ENCODE results near the gene EIF4E3. TPM values are rescaled to one million over a fixed set of nuclear protein-coding genes. Genes with fewer than 3 reads are reported as not detected.

EIF4E3 gene
- polyA plus RNA-seq, 1 of the 3 experiments (the other 2 are of a cell fraction) = 0.67 TPM

DNA sequence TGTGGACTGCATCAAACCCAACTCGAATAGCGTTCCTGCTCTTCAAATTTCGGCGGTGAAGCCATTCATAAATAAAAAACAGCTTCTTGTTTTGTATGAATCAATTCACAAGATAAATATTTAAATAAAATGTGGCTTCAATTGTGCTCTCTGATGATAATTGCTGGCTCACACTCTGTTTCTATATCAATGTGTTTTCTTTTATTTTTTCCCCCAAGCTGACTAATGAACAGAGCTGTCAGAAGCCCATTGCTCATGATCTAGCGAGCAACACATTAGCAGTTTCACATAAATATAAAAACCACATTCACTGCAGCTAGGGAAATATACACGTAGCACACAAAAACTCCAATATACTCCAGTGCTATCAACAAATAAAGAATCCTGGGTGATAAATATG, 96.7 kb downstream of the EIF4E3 start:
- no peak overlapping the region for H3K9ac ChIP-seq
- CTCF ChIA-PET = no interaction called here
- TF ChIP-seq RFX5 (IDR thresholded peaks at IDR 0.05; ENCODE audit: low read length) = no peak
- TF ChIP-seq RXRA (IDR thresholded peaks at IDR 0.05; ENCODE audit: borderline replicate concordance, low read depth) = no peak
- no peak for TF ChIP-seq TCF12 (IDR thresholded peaks at IDR 0.05)
- TF ChIP-seq MEF2A (IDR thresholded peaks at IDR 0.05; ENCODE audit: borderline replicate concordance, low read depth) = no peak
- TF ChIP-seq MXI1 (IDR thresholded peaks at IDR 0.05; ENCODE audit: low read depth, low read length) = no peak
- TF ChIP-seq, protein P1, sequence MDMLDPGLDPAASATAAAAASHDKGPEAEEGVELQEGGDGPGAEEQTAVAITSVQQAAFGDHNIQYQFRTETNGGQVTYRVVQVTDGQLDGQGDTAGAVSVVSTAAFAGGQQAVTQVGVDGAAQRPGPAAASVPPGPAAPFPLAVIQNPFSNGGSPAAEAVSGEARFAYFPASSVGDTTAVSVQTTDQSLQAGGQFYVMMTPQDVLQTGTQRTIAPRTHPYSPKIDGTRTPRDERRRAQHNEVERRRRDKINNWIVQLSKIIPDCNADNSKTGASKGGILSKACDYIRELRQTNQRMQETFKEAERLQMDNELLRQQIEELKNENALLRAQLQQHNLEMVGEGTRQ (IDR thresholded peaks at IDR 0.05; ENCODE audit: borderline replicate concordance, low read depth, low read length) = no peak
- no peak for TF ChIP-seq EZH2phosphoT487 (IDR thresholded peaks at IDR 0.05; ENCODE audit: borderline replicate concordance, low read depth)
- TF ChIP-seq POLR2AphosphoS5 (IDR thresholded peaks at IDR 0.05; ENCODE audit: low read depth, low read length) = no peak
- TF ChIP-seq, protein P2, sequence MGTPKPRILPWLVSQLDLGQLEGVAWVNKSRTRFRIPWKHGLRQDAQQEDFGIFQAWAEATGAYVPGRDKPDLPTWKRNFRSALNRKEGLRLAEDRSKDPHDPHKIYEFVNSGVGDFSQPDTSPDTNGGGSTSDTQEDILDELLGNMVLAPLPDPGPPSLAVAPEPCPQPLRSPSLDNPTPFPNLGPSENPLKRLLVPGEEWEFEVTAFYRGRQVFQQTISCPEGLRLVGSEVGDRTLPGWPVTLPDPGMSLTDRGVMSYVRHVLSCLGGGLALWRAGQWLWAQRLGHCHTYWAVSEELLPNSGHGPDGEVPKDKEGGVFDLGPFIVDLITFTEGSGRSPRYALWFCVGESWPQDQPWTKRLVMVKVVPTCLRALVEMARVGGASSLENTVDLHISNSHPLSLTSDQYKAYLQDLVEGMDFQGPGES (IDR thresholded peaks at IDR 0.05; ENCODE audit: low read depth, low read length) = no peak
- no peak for TF ChIP-seq EP300 (IDR thresholded peaks at IDR 0.05; ENCODE audit: borderline replicate concordance in 1 of 2, low read depth in 1 of 2, low read length in 1 of 2)
- TF ChIP-seq, protein P3, sequence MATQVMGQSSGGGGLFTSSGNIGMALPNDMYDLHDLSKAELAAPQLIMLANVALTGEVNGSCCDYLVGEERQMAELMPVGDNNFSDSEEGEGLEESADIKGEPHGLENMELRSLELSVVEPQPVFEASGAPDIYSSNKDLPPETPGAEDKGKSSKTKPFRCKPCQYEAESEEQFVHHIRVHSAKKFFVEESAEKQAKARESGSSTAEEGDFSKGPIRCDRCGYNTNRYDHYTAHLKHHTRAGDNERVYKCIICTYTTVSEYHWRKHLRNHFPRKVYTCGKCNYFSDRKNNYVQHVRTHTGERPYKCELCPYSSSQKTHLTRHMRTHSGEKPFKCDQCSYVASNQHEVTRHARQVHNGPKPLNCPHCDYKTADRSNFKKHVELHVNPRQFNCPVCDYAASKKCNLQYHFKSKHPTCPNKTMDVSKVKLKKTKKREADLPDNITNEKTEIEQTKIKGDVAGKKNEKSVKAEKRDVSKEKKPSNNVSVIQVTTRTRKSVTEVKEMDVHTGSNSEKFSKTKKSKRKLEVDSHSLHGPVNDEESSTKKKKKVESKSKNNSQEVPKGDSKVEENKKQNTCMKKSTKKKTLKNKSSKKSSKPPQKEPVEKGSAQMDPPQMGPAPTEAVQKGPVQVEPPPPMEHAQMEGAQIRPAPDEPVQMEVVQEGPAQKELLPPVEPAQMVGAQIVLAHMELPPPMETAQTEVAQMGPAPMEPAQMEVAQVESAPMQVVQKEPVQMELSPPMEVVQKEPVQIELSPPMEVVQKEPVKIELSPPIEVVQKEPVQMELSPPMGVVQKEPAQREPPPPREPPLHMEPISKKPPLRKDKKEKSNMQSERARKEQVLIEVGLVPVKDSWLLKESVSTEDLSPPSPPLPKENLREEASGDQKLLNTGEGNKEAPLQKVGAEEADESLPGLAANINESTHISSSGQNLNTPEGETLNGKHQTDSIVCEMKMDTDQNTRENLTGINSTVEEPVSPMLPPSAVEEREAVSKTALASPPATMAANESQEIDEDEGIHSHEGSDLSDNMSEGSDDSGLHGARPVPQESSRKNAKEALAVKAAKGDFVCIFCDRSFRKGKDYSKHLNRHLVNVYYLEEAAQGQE (IDR thresholded peaks at IDR 0.05; ENCODE audit: low read depth, low read length) = no peak
- no peak for TF ChIP-seq CHD2 (IDR thresholded peaks at IDR 0.05; ENCODE audit: low read length, partially characterized antibody)
- no peak for TF ChIP-seq RCOR1 (IDR thresholded peaks at IDR 0.05; ENCODE audit: low read length)
- no peak for TF ChIP-seq RAD21 (IDR thresholded peaks at IDR 0.05; ENCODE audit: low read length)
- no peak for TF ChIP-seq FOXM1 (IDR thresholded peaks at IDR 0.05; ENCODE audit: low read depth)
- no peak for TF ChIP-seq TEAD4 (IDR thresholded peaks at IDR 0.05; ENCODE audit: borderline replicate concordance, insufficient read depth)

More for the DNA sequence above, 96.7 kb downstream of the EIF4E3 start:
- Histone ChIP-seq H3K79me2 (ENCODE audit: insufficient read depth) (no peaks in the 10 kb centered on the region), H3K27me3 (ENCODE audit: insufficient read depth) (no peaks in the 10 kb centered on the region), H3K4me3 (ENCODE audit: low read depth in 2 of 2, low read length in 1 of 2) (no peak overlapping the region), H4K20me1 (ENCODE audit: insufficient read depth) (no peaks in the 10 kb centered on the region), H3F3A (replicated peaks; ENCODE audit: insufficient read depth) (no peaks in the 10 kb centered on the region), H3K4me1 (ENCODE audit: control insufficient read depth in 1 of 2, insufficient read depth in 2 of 2, low read depth in 1 of 2, low read length in 1 of 2) (peaks cover 0 to 3% of the 10 kb centered on the region in 2 experiments; a peak in 1 of 4 replicates), H2AFZ (ENCODE audit: low read depth) (no peak overlapping the region), H3K4me2 (no peak overlapping the region), H3K27ac (ENCODE audit: low read depth in 2 of 2, low read length in 1 of 2) (no peak overlapping the region), H3K9me3 (no peaks in the 10 kb centered on the region), H3K36me3 (replicated peaks in 1 of 2; ENCODE audit: control insufficient read depth in 1 of 2, insufficient read depth in 2 of 2, low read length in 1 of 2) (no peaks in the 10 kb centered on the region), H3K9me2 (no peaks in the 10 kb centered on the region)
- DNase-seq = no peak
- WGBS (ENCODE audit: low lambda C conversion rate) = 78% methylated on average over 6 of the region's 6 CpGs
- POLR2A ChIA-PET = no interaction called here

Measured in SK-N-SH (cell line).